Measurements from ENCODE around the gene PSMB4. TPM values are rescaled to one million over a fixed set of nuclear protein-coding genes. Genes with fewer than 3 reads are reported as not detected.
"Not testable (repeated sequence)": the region's sequence is repeated elsewhere in the genome, so short reads cannot be mapped to it uniquely, and the experiment has no call there.

PSMB4 gene
- total RNA-seq, result 185 TPM
- long read RNA-seq, transcript PSMB4-201 (7 exons, 964 nt), result major isoform, 16 of 17 reads
- long read RNA-seq, partial matches to known transcripts, result 1 of 17 reads
- long read RNA-seq, other reads (novel, unspliced or antisense), result 0 of 17 reads

- ATAC-seq, result peak; percentile 93
- intact Hi-C loops (cut with DNase I), result loop anchor here (1.0 to 5.0 kb wide), 4 partner anchors 27 to 118 kb away; partner anchors contain the start of gene SELENBP1
These were observed at the start of gene PSMB4 for GRCh38 chr1:151399324-151400171. TSS of gene PSMB4 (plus strand) at chr1:151399573. CDS start at chr1:151399588, 15 bp downstream.

GRCh38 chr1:151350323-151350722 lies 49.0 kb upstream of the PSMB4 start:
- intact Hi-C loops (cut with DNase I); ATAC-seq: not testable (repeated sequence)

More at GRCh38 chr1:151399324-151400171, at the start of gene PSMB4:
- peak; percentile 79 for DNase-seq (ENCODE audit: missing footprints)

GRCh38 chr1:151352021-151352718 lies 47.2 kb upstream of the PSMB4 start:
- intact Hi-C loops (cut with DNase I), result no loop called here
- no peak for ATAC-seq
- DNase-seq (ENCODE audit: missing footprints), result no peak

More at GRCh38 chr1:151350323-151350722, 49.0 kb upstream of the PSMB4 start:
- not testable (repeated sequence) for DNase-seq (ENCODE audit: missing footprints)

- DNase-seq (ENCODE audit: missing footprints), result no peak
- intact Hi-C loops (cut with DNase I), result no loop called here
- no peak for ATAC-seq
These were observed 42.7 kb upstream of the PSMB4 start for GRCh38 chr1:151356696-151357095.

- intact Hi-C loops (cut with DNase I), result no loop called here
- no peak for DNase-seq (ENCODE audit: missing footprints)
- no peak for ATAC-seq
These were observed 37.5 kb upstream of the PSMB4 start for GRCh38 chr1:151361883-151362282.

- intact Hi-C loops (cut with DNase I), result no loop called here
- DNase-seq (ENCODE audit: missing footprints) (no peak), ATAC-seq (no peak)
These were observed 36.8 kb upstream of the PSMB4 start for GRCh38 chr1:151362308-151363155.

- DNase-seq (ENCODE audit: missing footprints) (no peak), ATAC-seq (no peak)
- intact Hi-C loops (cut with DNase I), result no loop called here
These were observed 34.4 kb upstream of the PSMB4 start for GRCh38 chr1:151364996-151365395.

GRCh38 chr1:151367658-151368392 lies 31.5 kb upstream of the PSMB4 start:
- peak; percentile 37 for ATAC-seq
- no peak for DNase-seq (ENCODE audit: missing footprints)
- intact Hi-C loops (cut with DNase I), result no loop called here

- ATAC-seq, result no peak
- no peak for DNase-seq (ENCODE audit: missing footprints)
- intact Hi-C loops (cut with DNase I), result no loop called here
These were observed 30.7 kb upstream of the PSMB4 start for GRCh38 chr1:151368393-151369301.

- intact Hi-C loops (cut with DNase I), result no loop called here
- no peak for DNase-seq (ENCODE audit: missing footprints)
- no peak for ATAC-seq
These were observed 30.1 kb upstream of the PSMB4 start for GRCh38 chr1:151369302-151369610.

- intact Hi-C loops (cut with DNase I), result no loop called here
- DNase-seq (ENCODE audit: missing footprints) (no peak), ATAC-seq (no peak)
These were observed 29.7 kb upstream of the PSMB4 start for GRCh38 chr1:151369621-151370048.

GRCh38 chr1:151370211-151370911 lies 29.0 kb upstream of the PSMB4 start:
- intact Hi-C loops (cut with DNase I), result no loop called here
- ATAC-seq (peak; percentile 52), DNase-seq (ENCODE audit: missing footprints) (no peak)

GRCh38 chr1:151371370-151372057 lies 27.9 kb upstream of the PSMB4 start:
- ATAC-seq (peak; percentile 45), DNase-seq (ENCODE audit: missing footprints) (peak; percentile 76)
- intact Hi-C loops (cut with DNase I), result loop anchor here (1.0 kb wide), 1 partner anchor 28 kb away; the partner anchor contains the start of gene PSMB4

- intact Hi-C loops (cut with DNase I), result loop anchor here (1.0 kb wide), 1 partner anchor 27 kb away; the partner anchor contains the start of gene PSMB4
- ATAC-seq (peak; percentile 86), DNase-seq (ENCODE audit: missing footprints) (peak; percentile 88)
These were observed 27.1 kb upstream of the PSMB4 start, which contains the start of gene SELENBP1 for GRCh38 chr1:151372058-151372934. TSS of gene SELENBP1 (minus strand) at chr1:151372705. CDS start at chr1:151372641, 64 bp downstream.

GRCh38 chr1:151373196-151373595 lies 26.2 kb upstream of the PSMB4 start:
- intact Hi-C loops (cut with DNase I), result no loop called here
- ATAC-seq, result no peak
- no peak for DNase-seq (ENCODE audit: missing footprints)

All from Right ventricle myocardium inferior (tissue), 1 donor.